Astrocyte (in vitro differentiated cells and primary cell): ENCODE results near the gene CTR9.

Experiments
- CTCF ChIP-seq: IDR thresholded peaks from 2 replicates; pipeline ENCODE4 v1.5.1; 2011; ENCODE audit warnings: low read depth, mild to moderate bottlenecking, inconsistent platforms, low read length, moderate library complexity; ENCODE audit not compliant: insufficient read depth
- EZH2 ChIP-seq: IDR thresholded peaks from 2 replicates; pipeline ENCODE4 v1.6.1; 2012; ENCODE audit warnings: mild to moderate bottlenecking, low read length, inconsistent platforms; ENCODE audit not compliant: insufficient read depth

- no peak for TF ChIP-seq CTCF
- TF ChIP-seq EZH2 = no peak
These were observed 27.3 kb downstream of the CTR9 start for GRCh38 chr11:10778217-10778970.
